Activated CD8-positive, alpha-beta T cell treated with anti-CD3 and anti-CD28 coated beads for 36 hours (primary cell): ENCODE results near the gene B3GALT4. TPM values are rescaled to one million over a fixed set of nuclear protein-coding genes. Genes with fewer than 3 reads are reported as not detected.
"Not testable (repeated sequence)": the region's sequence is repeated elsewhere in the genome, so short reads cannot be mapped to it uniquely, and the experiment has no call there.

Experiments used
- ATAC-seq: fragments of 200-7000 bp; cut with Tn5 transposase; one replicate; pipeline ENCODE4 v1.10.0; 2021; ENCODE audit warnings: mild to moderate bottlenecking, moderate library complexity
- CTCF ChIA-PET: fragments of 350-600 bp; sonication (Branson Sonifier 250); formaldehyde crosslinking; loops from one replicate; lab custom pipeline; 2021; ENCODE audit warnings: antibody characterized with exemption; lab: Charles Lee
- POLR2A ChIA-PET: fragments of 350-600 bp; sonication (Branson Sonifier 250); formaldehyde crosslinking; loops from one replicate; lab custom pipeline; 2021; ENCODE audit warnings: antibody characterized with exemption; lab: Charles Lee
- DNase-seq: peaks from one replicate; pipeline ENCODE4 v3.0.0-alpha.2; 2020
- H3K27ac Mint-ChIP-seq: one replicate; pipeline ENCODE4 v1.8.0; 2021; ENCODE audit warnings: mild to moderate bottlenecking, mixed read lengths
- H3K27me3 Mint-ChIP-seq: one replicate; pipeline ENCODE4 v1.8.0; 2021; ENCODE audit warnings: mixed read lengths
- H3K36me3 Mint-ChIP-seq: one replicate; pipeline ENCODE4 v1.8.0; 2021; ENCODE audit warnings: low read depth, mixed read lengths
- H3K4me1 Mint-ChIP-seq: one replicate; pipeline ENCODE4 v1.8.0; 2021; ENCODE audit warnings: low read depth, mixed read lengths
- H3K4me3 Mint-ChIP-seq: one replicate; pipeline ENCODE4 v1.8.0; 2021; ENCODE audit warnings: mild to moderate bottlenecking, moderate library complexity, mixed read lengths
- H3K9me3 Mint-ChIP-seq: one replicate; pipeline ENCODE4 v1.8.0; 2021; ENCODE audit warnings: mixed read lengths
- CTCF ChIP-seq: fragments of 200-600 bp; IDR thresholded peaks from one replicate; pipeline ENCODE4 v1.8.0; 2022; ENCODE audit warnings: antibody characterized with exemption, mild to moderate bottlenecking
- intact Hi-C: fragments of 100-400 bp; cut with micrococcal nuclease; formaldehyde crosslinking; loops from one replicate; pipeline ENCODE4 v1.10.0; 2022
- total RNA-seq, 2 experiments: library from RNA; stranded (reverse); gene quantifications; one replicate each; pipeline ENCODE4 v1.2.3, GENCODE V29; 2021

B3GALT4 gene
- total RNA-seq, 2 experiments from 2014 or later, result 3.6 to 4.2 TPM

- Mint-ChIP-seq H3K36me3 (peaks cover 62% of the 10 kb centered on the region), H3K9me3 (no peaks in the 10 kb centered on the region), H3K4me3 (peak overlapping the region; percentile 95), H3K27ac (peak overlapping the region; percentile 100), H3K27me3 (no peaks in the 10 kb centered on the region), H3K4me1 (peaks cover 43% of the 10 kb centered on the region)
- intact Hi-C loops, result no loop called here
- CTCF ChIA-PET, result interaction anchor here (1.2 to 5.4 kb wide), 2 partner anchors 14 to 24 kb away, joined by 4 to 36 read pairs; no protein-coding TSS in a partner anchor
- no peak for DNase-seq
- ATAC-seq, result no peak
- no peak for TF ChIP-seq CTCF
- POLR2A ChIA-PET, result interaction anchor here (0.6 to 9.5 kb wide), 14 partner anchors 8 to 153 kb away, joined by 3 to 261 read pairs (median 13); partner anchors contain the start of genes PFDN6, RGL2 and WDR46
Observed at GRCh38 chr6:33273129-33273923, 3.6 kb upstream of the B3GALT4 start.

- intact Hi-C loops, result no loop called here
- CTCF ChIA-PET, result no interaction called here
- no peak for TF ChIP-seq CTCF
- no peak for DNase-seq
- Mint-ChIP-seq H3K4me3 (peak overlapping the region; percentile 95), H3K36me3 (peaks cover 57% of the 10 kb centered on the region), H3K9me3 (no peaks in the 10 kb centered on the region), H3K4me1 (peaks cover 49% of the 10 kb centered on the region), H3K27ac (peak overlapping the region; percentile 100), H3K27me3 (no peaks in the 10 kb centered on the region)
- POLR2A ChIA-PET, result interaction anchor here (0.6 to 9.5 kb wide), 6 partner anchors 14 to 259 kb away, joined by 3 to 261 read pairs (median 4); partner anchors contain the start of genes PFDN6, RGL2 and WDR46
- no peak for ATAC-seq
Observed at GRCh38 chr6:33273924-33274902, 2.7 kb upstream of the B3GALT4 start.

- ChIA-PET POLR2A (interaction anchor here (0.9 to 9.5 kb wide), 12 partner anchors 8 to 154 kb away, joined by 3 to 261 read pairs (median 4); partner anchors contain the start of genes PFDN6, RGL2, TAPBP and WDR46), CTCF (interaction anchor here (0.6 to 5.6 kb wide), 6 partner anchors 13 to 321 kb away, joined by 3 to 35 read pairs (median 4); partner anchors contain the start of genes KIFC1, PFDN6 and WDR46)
- ATAC-seq, H3K27me3 Mint-ChIP-seq, H3K9me3 Mint-ChIP-seq, intact Hi-C loops, DNase-seq: not testable (repeated sequence)
- Mint-ChIP-seq H3K27ac (peak overlapping the region; percentile 100), H3K4me3 (peak overlapping the region; percentile 95), H3K4me1 (peaks cover 38% of the 10 kb centered on the region), H3K36me3 (peaks cover 53% of the 10 kb centered on the region)
Observed at GRCh38 chr6:33275795-33276580, 935 bp upstream of the B3GALT4 start.

DNA sequence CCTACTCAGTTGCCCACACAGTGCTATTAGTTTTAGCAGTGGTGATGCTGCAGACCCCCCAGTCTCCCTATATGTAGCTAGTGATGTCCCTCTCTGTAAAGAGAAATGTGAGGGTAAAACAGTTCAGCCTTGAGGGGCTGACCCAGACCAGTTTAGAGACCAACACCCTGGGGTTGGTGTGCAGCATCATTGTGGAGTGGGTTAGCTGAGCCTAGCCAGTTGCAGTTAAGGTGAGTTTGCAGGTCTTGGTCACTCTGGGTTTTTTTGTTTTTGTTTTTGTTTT, 401 bp upstream of the B3GALT4 start:
- no peaks in the 10 kb centered on the region for H3K27me3 Mint-ChIP-seq
- ATAC-seq (no peak), DNase-seq (no peak)
- H3K36me3 Mint-ChIP-seq, result peaks cover 53% of the 10 kb centered on the region
- no peaks in the 10 kb centered on the region for H3K9me3 Mint-ChIP-seq
- intact Hi-C loops, result no loop called here
- no peak for TF ChIP-seq CTCF
- ChIA-PET POLR2A (interaction anchor here (0.8 to 9.5 kb wide), 11 partner anchors 8 to 294 kb away, joined by 3 to 261 read pairs (median 4); partner anchors contain the start of genes PFDN6, RGL2, TAPBP and WDR46), CTCF (interaction anchor here (0.6 to 5.6 kb wide), 14 partner anchors 9 to 321 kb away, joined by 3 to 35 read pairs (median 4); partner anchors contain the start of genes KIFC1, PFDN6, RGL2 and TAPBP)
- H3K27ac Mint-ChIP-seq, result peak overlapping the region; percentile 100
- peak overlapping the region; percentile 95 for H3K4me3 Mint-ChIP-seq
- peaks cover 38% of the 10 kb centered on the region for H3K4me1 Mint-ChIP-seq
